Testis (tissue), 3 donors: ENCODE results near the gene CCL24. TPM values are rescaled to one million over a fixed set of nuclear protein-coding genes. Genes with fewer than 3 reads are reported as not detected.
"Not testable (repeated sequence)": the region's sequence is repeated elsewhere in the genome, so short reads cannot be mapped to it uniquely, and the experiment has no call there.

Experiments
- DNase-seq: peaks from one replicate; pipeline ENCODE4 v3.0.0-alpha.2; 2019
- H3K27ac ChIP-seq, 2 donors: fragments of 200-600 bp; sonication (generic); one replicate each; pipeline ENCODE4 v1.5.1; 2019
- H3K27me3 ChIP-seq: fragments of 200-600 bp; sonication (generic); one replicate; pipeline ENCODE4 v1.5.1; 2019
- H3K36me3 ChIP-seq: fragments of 200-600 bp; sonication (generic); one replicate; pipeline ENCODE4 v1.5.1; 2017; ENCODE audit warnings: low read depth; ENCODE audit errors: missing control alignments
- H3K4me1 ChIP-seq: fragments of 200-600 bp; sonication (generic); one replicate; pipeline ENCODE4 v1.5.1; 2019
- H3K4me3 ChIP-seq, 2 donors: fragments of 200-600 bp; sonication (generic); one replicate each; pipeline ENCODE4 v1.5.1; 2017 to 2019
- H3K9me3 ChIP-seq: fragments of 200-600 bp; sonication (generic); one replicate; pipeline ENCODE4 v1.5.1; 2017
- CTCF ChIP-seq, 3 experiments: fragments of 450-650 bp in 2 of 3; fragments of 200-600 bp in 1 of 3; sonication (generic) in 1 of 3; IDR thresholded peaks; one replicate each; pipeline ENCODE4 v1.5.1; 2016 to 2019; ENCODE audit warnings: antibody characterized with exemption in 3 of 3, mild to moderate bottlenecking in 2 of 3, moderate library complexity in 1 of 3
- POLR2A ChIP-seq: fragments of 450-650 bp; IDR thresholded peaks from one replicate; pipeline ENCODE4 v1.6.1; 2017; ENCODE audit warnings: antibody characterized with exemption, mild to moderate bottlenecking, moderate library complexity
- WGBS, 2 donors: methylation state at CpG; one replicate each; pipeline ENCODE4 v1.1.5; 2018; 5-methylcytosine and 5-hydroxymethylcytosine counted together
- intact Hi-C: fragments of 100-400 bp; cut with DNase I; formaldehyde crosslinking; loops from one replicate; pipeline ENCODE4 v1.15.1; 2023; ENCODE audit warnings: low total_unique reads
- polyA plus RNA-seq: library from polyadenylated mRNA; stranded (reverse); fragments of 350-450 nt; fragmentation: Illumina TruSeq; extraction: RNeasy Lipid Tissue Mini Kit (QIAGEN cat#74804); gene quantifications from one replicate; pipeline ENCODE4 v1.2.3, GENCODE V29; 2014; ENCODE audit warnings: low read depth, low replicate concordance; ENCODE audit not compliant: insufficient read depth
- total RNA-seq, 2 donors: library from RNA; depleted of rRNA; stranded (reverse); fragments of >200 nt; gene quantifications; one replicate each; pipeline ENCODE4 v1.2.3, GENCODE V29; 2016

The CCL24 gene
- total and polyA plus RNA-seq, 3 donors from 2014 or later, result 1.1 TPM; not detected in 2

- 94 to 95% methylated on average over 5 of the region's 5 CpGs for WGBS, 2 donors
- H3K27me3 ChIP-seq, result no peaks in the 10 kb centered on the region
- H3K27ac ChIP-seq, result no peak overlapping the region
- no peak for DNase-seq
- no peak overlapping the region for H3K4me3 ChIP-seq
- TF ChIP-seq CTCF (IDR thresholded peaks at IDR 0.05), result no peak
- no peak for TF ChIP-seq POLR2A
- H3K9me3 ChIP-seq, result no peaks in the 10 kb centered on the region
- no peaks in the 10 kb centered on the region for H3K36me3 ChIP-seq
- peaks cover 12% of the 10 kb centered on the region for H3K4me1 ChIP-seq
- intact Hi-C loops, result no loop called here
Observed at GRCh38 chr7:75844158-75844557, 30.6 kb upstream of the CCL24 start.

- no peak for DNase-seq
- no peak for TF ChIP-seq CTCF (IDR thresholded peaks at IDR 0.05)
- TF ChIP-seq POLR2A, result no peak
- Histone ChIP-seq H3K27me3 (no peaks in the 10 kb centered on the region), H3K27ac (no peak overlapping the region), H3K9me3 (no peaks in the 10 kb centered on the region), H3K4me3 (no peak overlapping the region), H3K36me3 (no peaks in the 10 kb centered on the region), H3K4me1 (peaks cover 12% of the 10 kb centered on the region)
- intact Hi-C loops, result no loop called here
- WGBS, 2 donors, result 87 to 92% methylated on average over 9 of the region's 9 CpGs
Observed at GRCh38 chr7:75843613-75844116, 30.1 kb upstream of the CCL24 start.

- intact Hi-C loops, result no loop called here
- WGBS, 2 donors, result 36 to 44% methylated on average over 8 of the region's 8 CpGs
- H3K36me3 ChIP-seq, result no peaks in the 10 kb centered on the region
- peak; percentile 46 for DNase-seq
- H3K27ac ChIP-seq, result peak overlapping the region; percentile 19 to 41
- no peaks in the 10 kb centered on the region for H3K9me3 ChIP-seq
- H3K4me1 ChIP-seq, result peaks cover 12% of the 10 kb centered on the region
- no peak overlapping the region for H3K4me3 ChIP-seq
- TF ChIP-seq CTCF (IDR thresholded peaks at IDR 0.05) (no peak), POLR2A (no peak)
- no peaks in the 10 kb centered on the region for H3K27me3 ChIP-seq
Observed at GRCh38 chr7:75842836-75843446, 29.3 kb upstream of the CCL24 start.

- WGBS, 2 donors, result 81 to 85% methylated on average over 3 of the region's 3 CpGs
- DNase-seq, result no peak
- no peaks in the 10 kb centered on the region for H3K27me3 ChIP-seq
Observed at GRCh38 chr7:75840029-75840428, 26.4 kb upstream of the CCL24 start.

GRCh38 chr7:75838281-75838930 is 24.8 kb upstream of the CCL24 start:
- H3K4me1 ChIP-seq, result peaks cover 12% of the 10 kb centered on the region
- 88 to 91% methylated on average over 14 of the region's 14 CpGs for WGBS, 2 donors
- DNase-seq, H3K4me3 ChIP-seq, H3K36me3 ChIP-seq, H3K9me3 ChIP-seq, H3K27ac ChIP-seq, H3K27me3 ChIP-seq, intact Hi-C loops: not testable (repeated sequence)

More at GRCh38 chr7:75840029-75840428, 26.4 kb upstream of the CCL24 start:
- intact Hi-C loops, result no loop called here
- TF ChIP-seq POLR2A, result no peak
- TF ChIP-seq CTCF (IDR thresholded peaks at IDR 0.05), result no peak
- no peaks in the 10 kb centered on the region for H3K9me3 ChIP-seq
- H3K36me3 ChIP-seq, result no peaks in the 10 kb centered on the region
- H3K4me3 ChIP-seq, result no peak overlapping the region
- peaks cover 12% of the 10 kb centered on the region for H3K4me1 ChIP-seq
- no peak overlapping the region for H3K27ac ChIP-seq
